Measurements from ENCODE around the gene C1QBP. TPM values are rescaled to one million over a fixed set of nuclear protein-coding genes. Genes with fewer than 3 reads are reported as not detected.

Gene C1QBP
- total RNA-seq, 1 donor from 2014 or later: 153 TPM

- Mint-ChIP-seq H3K4me3 (no peak overlapping the region), H3K9me3 (no peaks in the 10 kb centered on the region), H3K27ac (no peak overlapping the region), H3K4me1 (ENCODE audit: unreplicated experiment) (no peaks in the 10 kb centered on the region), H3K36me3 (peaks cover 32% of the 10 kb centered on the region), H3K27me3 (no peaks in the 10 kb centered on the region)
- TF ChIP-seq, protein P1, sequence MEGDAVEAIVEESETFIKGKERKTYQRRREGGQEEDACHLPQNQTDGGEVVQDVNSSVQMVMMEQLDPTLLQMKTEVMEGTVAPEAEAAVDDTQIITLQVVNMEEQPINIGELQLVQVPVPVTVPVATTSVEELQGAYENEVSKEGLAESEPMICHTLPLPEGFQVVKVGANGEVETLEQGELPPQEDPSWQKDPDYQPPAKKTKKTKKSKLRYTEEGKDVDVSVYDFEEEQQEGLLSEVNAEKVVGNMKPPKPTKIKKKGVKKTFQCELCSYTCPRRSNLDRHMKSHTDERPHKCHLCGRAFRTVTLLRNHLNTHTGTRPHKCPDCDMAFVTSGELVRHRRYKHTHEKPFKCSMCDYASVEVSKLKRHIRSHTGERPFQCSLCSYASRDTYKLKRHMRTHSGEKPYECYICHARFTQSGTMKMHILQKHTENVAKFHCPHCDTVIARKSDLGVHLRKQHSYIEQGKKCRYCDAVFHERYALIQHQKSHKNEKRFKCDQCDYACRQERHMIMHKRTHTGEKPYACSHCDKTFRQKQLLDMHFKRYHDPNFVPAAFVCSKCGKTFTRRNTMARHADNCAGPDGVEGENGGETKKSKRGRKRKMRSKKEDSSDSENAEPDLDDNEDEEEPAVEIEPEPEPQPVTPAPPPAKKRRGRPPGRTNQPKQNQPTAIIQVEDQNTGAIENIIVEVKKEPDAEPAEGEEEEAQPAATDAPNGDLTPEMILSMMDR (conservative IDR thresholded peaks at IDR 0.05): no peak
- no peak for DNase-seq (ENCODE audit: extremely low spot score, unreplicated experiment)
Observed at GRCh38 chr17:5410594-5411272, 28.2 kb downstream of the C1QBP start.

DNA sequence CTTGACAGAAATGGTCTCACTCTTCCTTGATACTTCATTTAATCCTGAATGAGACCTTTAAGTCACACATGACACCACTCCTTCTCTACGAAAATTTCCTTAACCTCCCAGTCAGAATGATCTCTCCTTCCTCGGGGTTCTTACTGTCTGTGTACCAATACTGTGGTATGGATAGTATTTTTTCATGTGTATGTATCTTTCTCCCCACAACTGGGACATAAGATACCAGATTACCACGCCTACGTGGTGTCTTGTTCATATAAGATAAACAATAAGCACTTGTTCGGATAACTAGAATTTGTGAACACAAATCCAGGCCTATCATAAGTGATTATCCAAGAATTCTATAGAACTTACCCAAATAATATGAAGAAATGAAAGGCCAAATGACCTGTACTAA, 30.8 kb downstream of the C1QBP start:
- no peaks in the 10 kb centered on the region for H3K27me3 Mint-ChIP-seq
- TF ChIP-seq, protein P1 (conservative IDR thresholded peaks at IDR 0.05): no peak
- no peaks in the 10 kb centered on the region for H3K9me3 Mint-ChIP-seq
- H3K36me3 Mint-ChIP-seq: peaks cover 37% of the 10 kb centered on the region
- DNase-seq (ENCODE audit: extremely low spot score, unreplicated experiment): no peak
- H3K4me1 Mint-ChIP-seq (ENCODE audit: unreplicated experiment): no peaks in the 10 kb centered on the region
- H3K4me3 Mint-ChIP-seq: no peak overlapping the region
- H3K27ac Mint-ChIP-seq: no peak overlapping the region

GRCh38 chr17:5405400-5405799, 33.6 kb downstream of the C1QBP start:
- H3K27ac Mint-ChIP-seq: no peak overlapping the region
- H3K27me3 Mint-ChIP-seq: no peaks in the 10 kb centered on the region
- TF ChIP-seq, protein P1 (conservative IDR thresholded peaks at IDR 0.05): no peak
- no peak overlapping the region for H3K4me3 Mint-ChIP-seq
- no peaks in the 10 kb centered on the region for H3K9me3 Mint-ChIP-seq
- DNase-seq (ENCODE audit: extremely low spot score, unreplicated experiment): no peak
- H3K4me1 Mint-ChIP-seq (ENCODE audit: unreplicated experiment): no peaks in the 10 kb centered on the region
- peaks cover 22% of the 10 kb centered on the region for H3K36me3 Mint-ChIP-seq

- no peak for DNase-seq (ENCODE audit: extremely low spot score, unreplicated experiment)
- H3K4me3 Mint-ChIP-seq: no peak overlapping the region
- H3K27ac Mint-ChIP-seq: no peak overlapping the region
- H3K27me3 Mint-ChIP-seq: no peaks in the 10 kb centered on the region
- H3K4me1 Mint-ChIP-seq (ENCODE audit: unreplicated experiment): no peaks in the 10 kb centered on the region
- no peaks in the 10 kb centered on the region for H3K9me3 Mint-ChIP-seq
- H3K36me3 Mint-ChIP-seq: peaks cover 28% of the 10 kb centered on the region
- TF ChIP-seq, protein P1 (conservative IDR thresholded peaks at IDR 0.05): no peak
Observed at GRCh38 chr17:5399767-5400166, 39.2 kb downstream of the C1QBP start.

DNA sequence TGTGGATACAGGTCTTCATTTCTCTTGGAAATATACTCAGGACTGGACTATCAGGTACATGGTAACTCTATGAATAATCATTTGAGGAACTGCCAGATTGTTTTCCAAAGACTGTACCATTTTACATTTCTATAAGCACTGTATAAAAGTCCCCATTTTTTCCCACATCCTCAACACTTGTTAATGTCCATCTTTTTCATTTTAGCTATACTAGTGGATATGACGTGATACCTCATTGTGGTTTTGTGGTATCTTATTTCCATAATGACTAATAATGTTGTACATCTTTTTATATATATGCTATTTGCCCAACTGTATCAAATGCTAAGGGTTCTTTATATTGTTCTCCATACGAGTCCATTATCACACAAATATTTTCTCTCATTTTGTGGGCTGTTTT, 42.3 kb downstream of the C1QBP start:
- H3K27ac Mint-ChIP-seq: no peak overlapping the region
- TF ChIP-seq, protein P1 (conservative IDR thresholded peaks at IDR 0.05): no peak
- H3K4me3 Mint-ChIP-seq: no peak overlapping the region
- no peaks in the 10 kb centered on the region for H3K27me3 Mint-ChIP-seq
- no peaks in the 10 kb centered on the region for H3K4me1 Mint-ChIP-seq (ENCODE audit: unreplicated experiment)
- no peak for DNase-seq (ENCODE audit: extremely low spot score, unreplicated experiment)
- no peaks in the 10 kb centered on the region for H3K9me3 Mint-ChIP-seq
- H3K36me3 Mint-ChIP-seq: peaks cover 40% of the 10 kb centered on the region

Measured in type B pancreatic cell (in vitro differentiated cells).